GF-D8 (cell line): Measurements from ENCODE around the gene C14orf119.

Experiments used
- DNase-seq: peaks from one replicate; lab custom pipeline; 2025; lab: John Stamatoyannopoulos, UW

Gene C14orf119

DNA sequence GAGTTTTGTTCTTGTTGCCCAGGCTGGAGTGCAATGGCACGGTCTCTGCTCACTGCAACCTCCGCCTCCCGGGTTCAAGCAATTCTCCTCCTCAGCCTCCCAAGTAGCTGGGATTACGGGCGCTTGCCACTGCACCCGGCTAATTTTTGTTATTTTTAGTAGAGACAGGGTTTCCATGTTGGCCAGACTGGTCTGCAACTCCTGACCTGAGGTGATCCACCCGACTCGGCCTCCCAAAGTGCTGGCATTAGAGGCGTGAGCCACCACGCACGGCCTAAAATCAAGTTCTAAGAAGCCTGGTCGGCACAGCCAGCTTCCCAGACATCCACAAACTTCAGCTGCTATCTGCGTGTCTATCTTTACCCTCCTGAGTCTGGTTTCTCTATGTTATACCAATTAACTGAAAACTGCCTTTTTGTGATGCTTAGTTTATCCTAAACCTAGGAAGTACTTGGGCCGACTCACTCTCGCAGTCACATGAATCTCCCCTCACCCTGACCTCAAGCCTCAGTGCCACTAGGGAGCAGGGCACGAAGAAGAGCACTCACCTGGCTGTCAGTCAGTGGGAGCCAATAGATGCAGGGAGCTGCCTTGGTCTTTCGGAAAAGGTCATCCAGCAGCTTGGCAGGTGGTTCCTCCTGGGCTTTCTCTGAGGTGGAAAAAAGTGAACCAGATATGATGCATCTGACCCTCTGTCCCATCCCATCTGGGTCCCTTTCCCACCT lies 34.6 kb upstream of the C14orf119 start:
- DNase-seq: no peak

DNA sequence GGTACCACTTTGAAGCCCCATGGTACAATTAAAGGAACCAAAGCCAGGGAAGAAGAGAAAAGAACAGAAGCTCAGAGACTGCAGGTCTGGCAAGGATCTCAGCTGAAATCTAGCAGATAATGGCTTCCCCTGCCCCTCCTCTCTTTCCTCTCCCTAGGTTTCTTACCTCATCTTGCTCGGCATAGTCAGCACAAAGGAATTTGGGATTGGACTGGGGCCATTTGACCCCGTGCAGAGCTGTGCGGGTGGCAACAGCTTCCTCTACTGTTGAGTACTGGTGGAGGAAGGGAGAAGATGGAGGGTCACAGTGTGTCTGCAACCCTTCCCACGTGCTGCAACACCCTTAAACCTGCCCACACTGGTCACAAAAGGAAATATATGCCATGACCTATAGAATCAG lies 33.3 kb upstream of the C14orf119 start:
- DNase-seq: no peak

DNA sequence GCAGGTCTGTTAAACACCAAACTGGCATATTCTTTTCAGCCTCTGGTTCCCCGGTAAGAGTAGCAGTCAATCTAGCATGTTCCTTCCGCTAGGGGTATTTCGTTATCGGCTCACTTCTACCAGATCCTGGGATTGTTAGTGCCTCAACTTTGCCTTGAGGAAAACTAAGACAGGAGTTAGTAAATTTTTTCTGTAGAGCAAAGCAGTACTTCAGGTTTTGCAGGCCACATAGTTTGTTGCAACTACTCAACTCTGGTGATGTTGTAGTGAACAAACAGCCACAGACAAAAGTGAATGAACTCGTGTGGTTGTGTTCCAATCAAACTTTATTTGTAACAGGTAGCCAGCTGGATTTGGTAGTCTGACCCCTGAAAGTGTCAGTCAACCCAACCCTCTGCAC lies 31.7 kb upstream of the C14orf119 start:
- no peak for DNase-seq

DNA sequence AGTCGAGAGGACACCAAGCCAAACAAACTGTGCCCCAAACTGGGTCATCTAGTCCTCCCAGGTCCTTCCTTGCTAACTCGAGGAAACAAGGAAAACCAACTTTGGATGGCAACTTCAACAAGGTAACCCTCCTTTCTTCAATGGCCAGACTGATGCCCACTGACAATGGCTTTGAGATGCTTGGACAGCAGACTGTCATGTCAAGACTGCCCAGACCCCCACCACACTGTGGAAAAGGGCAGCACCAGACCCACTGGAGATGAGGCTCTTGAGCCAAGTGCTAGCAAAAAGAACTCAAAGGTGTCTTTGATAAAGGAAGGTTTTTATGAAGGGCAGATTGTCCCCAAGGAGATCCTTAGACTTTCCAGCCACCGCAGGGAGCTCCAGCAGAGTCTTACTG lies 28.9 kb upstream of the C14orf119 start:
- no peak for DNase-seq

DNA sequence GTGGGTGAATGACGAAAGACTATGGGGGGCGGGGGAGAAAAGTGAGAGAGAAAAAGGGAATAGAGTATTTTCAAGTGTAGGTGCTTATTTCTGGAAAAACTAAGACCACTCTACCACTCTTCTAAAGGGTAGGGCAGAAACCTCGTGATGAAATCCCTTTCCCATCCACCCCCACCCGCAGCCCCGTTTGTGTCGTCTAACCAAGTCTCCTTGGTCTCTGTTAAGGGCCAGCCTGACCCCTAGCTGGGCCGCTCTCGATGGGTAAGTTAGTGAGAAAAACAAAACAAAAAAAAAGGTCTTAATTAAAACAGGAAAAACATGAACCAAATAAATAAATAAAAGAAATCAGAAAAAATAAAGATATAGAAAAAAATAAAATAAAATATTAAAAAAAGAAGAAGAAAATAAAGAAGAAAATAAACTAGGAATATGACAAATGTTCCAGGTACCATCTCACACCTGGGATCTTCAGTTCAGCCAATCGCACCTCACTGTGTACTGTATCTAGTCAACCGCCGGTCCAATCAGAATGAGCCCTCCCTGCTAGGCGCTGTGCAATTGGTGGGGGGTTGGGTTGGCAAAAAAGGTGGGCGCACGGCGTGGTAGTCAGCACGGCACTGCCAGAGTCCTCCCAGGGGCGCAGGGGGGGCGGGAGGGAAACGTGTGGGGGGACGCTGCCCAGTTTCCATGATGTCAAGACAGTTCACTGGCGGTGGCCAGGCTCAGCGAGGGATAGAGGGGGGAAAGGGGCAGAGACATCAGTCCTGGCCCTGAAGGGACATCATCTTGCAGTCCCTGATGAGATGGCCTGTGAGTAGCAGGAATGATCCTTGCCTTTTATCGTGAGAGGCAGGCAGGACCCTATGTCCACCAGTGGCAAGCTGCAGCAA lies 28.2 kb upstream of the C14orf119 start:
- no peak for DNase-seq

DNA sequence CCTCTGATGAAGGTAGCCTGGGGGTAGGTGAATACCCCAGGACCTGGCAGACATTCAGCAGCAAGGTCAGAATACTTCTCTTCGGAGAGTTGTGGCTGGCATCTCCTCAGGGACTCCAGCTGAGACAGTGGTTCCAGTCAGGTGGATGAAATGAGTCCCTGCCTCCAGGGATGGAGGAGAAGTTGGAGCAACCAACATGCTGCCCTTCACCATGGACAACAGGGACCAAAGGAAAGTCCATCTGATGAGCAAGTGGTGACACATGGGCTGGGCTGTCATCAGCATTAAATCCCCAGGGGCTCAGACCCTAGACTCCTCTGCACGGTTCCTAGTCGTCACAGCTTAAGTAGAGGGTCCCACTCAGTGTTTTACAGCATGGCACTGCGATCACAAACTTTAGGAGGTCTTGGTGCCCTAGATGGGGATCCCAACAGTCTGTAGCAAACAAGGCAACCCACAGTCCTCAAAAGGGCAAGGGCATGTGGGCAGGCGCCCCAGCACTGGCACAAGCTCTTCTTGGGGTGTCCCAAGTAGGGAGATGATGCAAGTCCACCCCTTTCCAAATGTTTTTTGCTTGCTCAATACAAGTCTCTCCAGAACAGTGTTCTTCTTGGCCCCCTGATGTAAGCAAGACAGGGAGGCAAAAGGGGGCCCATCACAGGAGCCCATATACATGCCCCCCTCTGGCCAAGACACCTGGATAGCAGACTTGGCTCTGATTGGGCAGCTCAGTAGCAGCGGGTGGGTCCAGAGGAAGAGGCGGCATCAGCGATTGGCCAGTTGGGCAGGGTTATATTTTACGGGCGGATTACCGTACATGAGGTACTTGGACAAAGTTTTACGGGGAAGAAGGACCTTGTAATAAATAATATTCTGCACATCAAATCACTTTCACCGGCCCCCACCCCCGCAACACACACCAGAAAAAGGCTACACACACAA lies 27.2 kb upstream of the C14orf119 start:
- DNase-seq: no peak

DNA sequence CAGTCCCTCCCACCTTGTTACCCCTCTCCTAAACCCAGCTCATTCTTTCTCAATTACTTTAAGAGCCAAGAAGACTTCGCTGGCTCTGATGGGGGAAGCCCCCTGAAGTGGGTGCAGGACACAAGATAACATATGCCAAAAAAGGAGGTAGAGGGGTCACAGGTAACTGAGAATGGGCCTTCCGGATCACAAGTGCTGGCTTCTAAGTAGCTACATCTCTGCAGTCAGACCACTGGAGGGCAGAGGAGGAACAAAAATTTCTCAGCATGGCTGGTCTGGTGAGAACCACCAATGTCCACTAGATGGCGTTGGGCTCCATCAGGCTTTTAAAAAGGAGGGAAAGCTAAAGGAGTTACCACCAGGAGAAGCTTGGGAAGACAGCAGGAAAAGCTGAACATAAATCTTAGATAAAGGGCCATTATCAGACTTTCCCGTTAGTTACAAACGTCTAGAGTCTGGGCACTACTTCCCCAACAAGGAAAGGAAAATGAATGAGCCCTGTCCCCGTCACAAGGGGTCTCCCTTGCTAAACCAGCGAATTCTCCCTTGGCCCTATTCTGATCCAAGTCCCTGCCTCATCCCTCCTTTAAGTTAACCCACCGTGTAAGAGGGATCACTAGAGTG lies 26.4 kb upstream of the C14orf119 start:
- DNase-seq: no peak

DNA sequence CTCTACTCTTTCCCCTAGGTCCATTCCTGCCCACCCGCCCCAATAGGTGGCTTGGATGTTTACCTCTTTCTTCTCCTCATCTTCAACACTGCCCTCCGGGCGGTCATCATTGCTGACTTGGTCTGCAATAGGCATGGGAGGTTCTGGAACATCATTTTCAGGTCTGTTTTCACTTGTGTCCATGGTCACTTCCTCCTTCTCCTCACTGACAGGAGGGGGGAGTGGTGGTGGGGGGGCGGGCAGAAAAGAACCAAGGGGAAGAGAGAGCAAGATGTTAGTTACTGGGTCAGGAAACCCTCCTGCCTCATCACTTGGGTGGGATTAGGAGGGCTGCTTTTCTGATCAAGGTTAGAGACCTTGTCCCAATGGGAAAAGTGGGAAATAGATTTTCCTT lies 25.9 kb upstream of the C14orf119 start:
- no peak for DNase-seq

DNA sequence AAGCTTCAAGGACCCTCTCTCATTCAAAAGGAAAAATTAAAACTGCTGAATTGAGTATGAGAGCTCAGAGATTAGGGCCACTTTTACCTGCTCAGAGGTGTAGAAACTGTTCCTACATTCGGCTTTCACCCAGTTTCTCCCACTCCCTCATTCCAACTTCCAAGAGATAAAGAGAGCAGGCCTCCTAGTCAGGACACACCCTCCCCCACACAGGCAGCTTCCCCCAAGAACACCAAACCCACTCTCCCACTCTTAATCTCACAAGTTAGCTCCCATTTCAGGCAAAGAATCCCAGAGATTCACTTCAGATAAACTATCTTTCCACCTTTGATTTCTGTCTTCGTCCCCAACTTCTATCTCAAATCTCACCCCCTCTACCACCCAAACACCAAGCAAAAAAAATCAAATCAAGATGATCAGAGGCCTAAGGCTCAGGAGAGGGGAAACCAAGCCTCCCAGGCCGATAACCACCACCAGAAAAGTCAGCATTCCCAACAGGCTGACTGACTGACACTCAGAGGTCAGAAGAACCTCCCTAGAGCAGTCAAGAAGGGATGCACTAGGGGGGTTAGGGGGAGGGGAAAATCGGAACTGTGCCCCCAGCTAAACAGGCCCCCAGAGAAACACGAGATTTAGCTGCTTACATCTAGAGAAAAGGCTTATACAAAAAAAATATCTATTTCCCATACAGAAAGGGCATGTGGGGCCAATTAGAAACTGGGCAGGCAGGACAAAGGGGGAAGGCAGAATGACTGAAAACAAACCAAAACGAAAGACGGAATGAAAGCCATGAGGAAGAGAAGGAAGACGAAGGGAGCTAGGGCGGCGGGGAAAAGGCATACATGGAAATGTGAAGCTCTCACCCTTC lies 24.8 kb upstream of the C14orf119 start:
- no peak for DNase-seq

DNA sequence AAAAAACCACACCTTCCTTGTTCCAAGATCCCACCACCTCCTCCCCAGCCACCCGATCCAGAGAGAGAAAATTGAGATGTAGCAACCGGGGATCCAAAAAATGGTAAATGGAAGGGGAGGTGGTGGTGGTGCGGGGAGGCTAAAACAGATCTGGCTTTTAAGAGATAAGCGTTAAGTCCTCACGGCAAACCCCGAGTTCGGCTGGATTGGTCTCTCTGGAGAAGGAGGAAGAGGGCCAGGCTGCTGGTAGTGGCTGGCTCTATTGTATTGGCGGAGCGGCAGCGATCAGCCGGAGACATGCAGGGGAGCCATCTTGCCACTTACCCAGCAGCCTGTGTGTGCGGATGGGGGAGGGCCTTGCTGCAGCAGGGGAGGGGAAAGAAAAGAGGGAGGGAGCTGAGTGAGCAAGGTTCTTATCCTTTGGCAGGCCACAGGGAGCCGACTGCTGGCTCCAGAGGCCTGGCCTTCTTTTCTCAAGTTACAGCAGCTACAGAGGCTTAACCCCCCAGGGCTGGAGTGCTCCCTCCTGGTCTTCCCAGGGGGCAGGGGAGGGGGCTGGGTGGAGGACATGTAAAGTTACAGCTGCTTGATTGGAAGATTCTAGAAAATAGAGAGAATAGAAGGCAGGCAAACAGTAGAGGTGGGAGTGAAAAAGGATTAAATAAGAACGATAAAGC lies 23.9 kb upstream of the C14orf119 start:
- DNase-seq: no peak

DNA sequence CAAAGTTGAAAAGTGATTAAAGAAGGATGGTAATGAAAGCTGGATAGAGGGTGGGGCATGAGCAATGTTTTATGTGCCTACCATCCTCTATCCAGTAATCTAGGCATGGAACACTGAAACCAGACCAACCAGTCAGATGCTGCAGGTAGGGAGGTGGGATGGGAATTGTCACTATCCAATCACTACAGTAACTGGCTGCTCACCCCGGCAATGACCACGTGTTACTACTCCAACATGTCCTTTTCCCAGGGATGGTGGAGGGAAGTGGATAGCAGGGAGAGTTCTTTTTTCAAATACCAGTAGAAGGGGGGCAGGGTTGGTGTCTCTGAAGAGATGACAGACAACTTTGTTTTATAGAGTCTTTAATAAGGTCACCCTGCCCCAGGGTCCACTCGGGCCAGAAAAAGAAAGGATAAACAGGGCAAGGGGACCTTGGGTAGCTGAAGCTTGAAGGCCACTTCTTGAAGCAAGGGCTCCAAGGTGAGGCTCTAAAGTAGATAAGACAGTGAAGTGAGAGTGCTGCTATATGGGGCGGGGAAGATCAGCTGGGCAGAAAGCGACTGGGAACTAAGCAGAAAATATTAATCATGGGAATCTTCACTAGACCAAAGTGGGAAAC lies 23.3 kb upstream of the C14orf119 start:
- no peak for DNase-seq

DNA sequence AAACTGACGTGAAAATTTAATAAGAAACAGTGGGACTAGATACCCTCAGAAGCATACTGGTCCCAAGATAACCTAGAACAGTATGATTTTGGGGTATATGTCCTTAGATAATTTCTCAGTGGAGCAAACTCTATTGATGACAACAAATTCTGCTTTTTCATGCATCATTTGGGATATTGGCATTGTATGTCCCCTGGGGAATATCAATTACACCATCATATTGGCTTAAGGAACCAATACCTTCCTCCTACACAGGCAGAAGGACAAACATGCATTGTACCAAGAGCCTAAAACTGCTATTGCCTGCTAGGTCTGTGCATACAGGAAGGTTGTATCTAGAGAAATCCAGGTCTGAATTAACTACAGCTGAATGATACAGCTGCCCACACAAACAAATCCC lies 20.4 kb upstream of the C14orf119 start:
- DNase-seq: no peak

DNA sequence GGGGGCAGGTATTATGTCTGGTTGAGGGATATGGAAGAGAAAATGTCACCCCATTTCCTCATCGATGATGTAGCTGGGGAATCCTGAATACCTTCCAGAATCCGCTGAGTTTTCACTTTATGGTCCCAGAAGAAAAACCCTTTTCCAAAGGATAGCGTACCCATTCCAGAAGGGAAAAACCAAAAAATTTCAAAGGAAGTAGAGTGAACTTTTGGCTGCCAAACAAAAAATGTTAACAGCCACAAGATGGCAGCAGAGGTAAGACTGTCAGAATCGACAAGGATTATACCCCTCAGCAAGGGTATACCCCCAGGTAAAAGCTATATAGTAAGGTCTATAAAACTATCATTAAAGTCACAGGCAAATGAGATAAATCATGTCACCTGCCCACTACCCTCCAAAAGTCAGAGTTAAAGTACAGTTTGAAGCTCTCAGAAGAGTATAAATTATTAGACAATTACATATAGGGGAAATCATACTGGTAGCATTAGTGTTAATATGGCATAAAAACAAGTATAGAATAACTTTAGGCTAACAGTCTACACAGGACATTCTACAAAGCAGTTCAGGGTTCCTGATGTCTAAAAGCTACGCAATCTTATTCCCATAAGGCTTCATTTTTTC lies 18.4 kb upstream of the C14orf119 start:
- no peak for DNase-seq

DNA sequence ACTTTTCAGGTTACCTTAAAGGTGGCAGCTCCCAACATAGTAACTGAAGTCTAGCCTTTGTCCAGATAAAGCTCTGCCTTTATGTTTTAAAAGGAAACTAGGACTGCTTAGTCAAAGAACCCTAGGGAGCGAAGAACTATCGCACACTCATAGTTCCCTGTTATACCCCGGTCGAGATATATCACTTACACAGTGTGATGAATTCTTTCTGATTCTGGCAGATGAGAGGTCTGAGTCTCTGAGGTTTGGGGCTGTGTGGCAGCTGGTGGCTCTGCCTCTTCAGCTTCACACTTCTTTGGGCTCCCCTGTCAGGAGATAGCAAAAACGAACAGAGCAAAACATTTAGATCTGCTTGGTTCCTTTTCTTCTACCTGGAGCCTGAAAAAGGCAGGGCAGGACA lies 17.3 kb upstream of the C14orf119 start:
- DNase-seq: no peak

DNA sequence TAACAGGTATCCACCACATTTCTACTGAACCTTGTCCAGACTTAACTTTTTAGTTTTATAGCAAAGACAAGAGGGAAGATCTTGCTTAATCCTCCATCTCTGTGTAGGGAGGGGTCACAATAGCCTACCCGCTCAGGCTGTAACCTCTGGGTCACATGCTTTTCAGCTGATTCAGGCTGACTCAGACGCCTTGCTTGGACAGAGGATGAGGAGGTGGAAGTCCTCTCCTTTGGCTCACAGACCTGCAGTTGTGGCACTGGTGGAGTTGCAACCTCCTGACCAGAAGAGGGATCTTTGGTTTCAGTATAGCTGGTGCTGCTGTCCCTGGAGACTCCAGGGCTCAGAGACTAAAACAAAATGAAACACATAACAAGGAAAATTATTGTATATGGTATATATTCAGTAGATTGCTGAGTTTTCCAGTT lies 16.6 kb upstream of the C14orf119 start:
- no peak for DNase-seq

DNA sequence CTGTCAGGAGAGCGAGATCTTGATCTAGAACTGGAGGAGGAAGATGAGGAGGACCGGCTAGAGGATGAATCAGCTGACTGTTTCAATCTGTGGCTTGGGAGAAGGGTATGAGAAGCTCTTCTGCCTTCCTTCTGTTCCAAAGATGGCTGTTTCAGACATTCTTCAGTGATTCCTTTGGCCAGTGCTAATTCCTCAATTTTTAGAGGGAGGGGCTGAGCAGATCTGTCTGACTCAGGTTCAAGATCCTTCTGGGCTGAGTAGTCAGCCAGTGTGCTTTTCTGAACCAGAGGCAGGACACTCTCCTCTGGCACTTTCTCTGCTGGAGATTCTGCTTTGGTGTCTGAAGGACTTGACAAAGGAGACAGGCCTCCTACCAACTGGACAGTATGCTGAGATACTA lies 15.6 kb upstream of the C14orf119 start:
- no peak for DNase-seq

DNA sequence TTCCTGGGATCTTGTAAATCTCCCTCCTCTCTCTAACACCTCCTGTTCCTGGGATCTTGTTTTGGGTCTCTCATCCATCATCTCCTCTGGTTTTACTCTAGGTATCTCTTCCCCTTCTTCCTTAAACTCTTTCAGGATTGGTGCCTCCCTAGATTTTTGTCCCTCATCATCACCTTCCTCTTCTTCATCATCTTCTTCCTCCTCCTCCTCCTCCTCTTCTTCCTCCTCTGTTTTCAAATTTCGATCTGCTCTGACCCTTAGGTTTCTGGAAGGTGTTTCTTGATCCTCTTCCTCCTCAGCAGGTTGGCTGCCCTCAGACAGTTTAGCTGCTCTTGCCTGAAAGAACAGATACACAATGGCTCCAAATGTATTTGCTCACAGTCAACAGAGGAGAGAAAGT lies 14.8 kb upstream of the C14orf119 start:
- DNase-seq: no peak

DNA sequence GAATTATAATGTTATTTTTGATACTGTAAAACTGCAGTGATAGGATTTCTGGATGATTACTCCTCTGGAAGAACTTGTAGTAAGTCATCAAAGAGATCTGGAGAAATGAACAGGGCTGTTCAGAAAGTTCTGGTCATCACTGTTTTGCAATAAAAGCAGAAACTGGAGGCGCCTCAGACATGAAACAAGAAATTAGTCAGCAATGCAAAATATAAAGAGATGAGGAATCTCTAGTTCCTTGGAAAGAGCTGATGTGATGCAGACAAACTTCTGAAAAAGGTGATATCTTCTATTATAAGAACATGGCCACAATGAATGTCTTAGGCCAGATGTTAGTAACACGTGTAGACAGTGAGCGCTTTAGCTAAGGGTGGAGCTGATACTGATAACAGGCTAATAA lies 9.8 kb upstream of the C14orf119 start:
- no peak for DNase-seq

DNA sequence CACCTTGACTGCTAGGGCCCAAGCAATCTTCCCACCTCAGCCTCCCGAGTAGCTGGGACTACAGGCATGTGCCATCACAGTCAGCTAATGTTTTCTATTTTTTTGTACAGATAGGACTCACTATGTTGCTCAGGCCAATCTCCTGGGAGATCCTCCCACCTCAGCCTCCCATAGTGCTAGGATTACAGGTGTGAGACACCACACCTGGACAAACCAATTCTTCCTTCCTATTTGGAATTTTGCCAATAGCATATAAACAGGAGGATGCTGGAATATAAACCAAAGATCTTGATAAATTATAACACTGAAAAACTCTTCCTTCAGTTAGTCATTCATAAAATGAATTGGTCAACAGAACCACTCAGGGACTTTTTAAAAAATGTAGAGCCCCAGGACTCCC lies 8.7 kb upstream of the C14orf119 start:
- DNase-seq: no peak
